ENCODE data around the gene UBALD2.
A peak's percentile ranks its signal among the peaks of the same experiment; 100 is the strongest.
"Not testable (repeated sequence)": the region's sequence is repeated elsewhere in the genome, so short reads cannot be mapped to it uniquely, and the experiment has no call there.

The UBALD2 gene

GRCh38 chr17:76264755-76265623 lies at the start of gene UBALD2:
Gene UBALD2, plus strand, starts transcription at chr17:76265348. Its CDS starts 158 bp downstream, at chr17:76265506.
- peak; percentile 99 for DNase-seq

DNA sequence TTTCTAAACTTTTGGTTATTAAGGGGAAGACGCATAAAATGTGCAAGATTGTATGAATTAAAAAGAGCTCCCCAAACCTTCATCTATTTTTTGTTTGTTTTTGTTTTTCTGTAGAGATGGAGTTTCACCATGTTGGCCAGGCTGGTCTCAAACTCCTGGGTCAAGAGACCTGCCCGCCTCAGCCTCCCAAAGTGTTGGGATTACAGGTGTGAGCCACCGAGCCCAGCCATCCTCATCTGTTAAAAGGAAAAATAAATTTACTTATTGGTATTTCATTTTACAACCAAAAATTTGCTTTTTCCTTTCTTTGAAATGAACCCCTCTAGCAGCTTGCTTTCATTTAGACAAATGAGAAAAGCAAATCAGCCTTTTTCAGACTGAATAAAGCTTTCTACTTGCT lies 48.1 kb upstream of the UBALD2 start:
- DNase-seq, result no peak

- DNase-seq, result no peak
Observed at GRCh38 chr17:76219670-76220383, 45.3 kb upstream of the UBALD2 start.

DNA sequence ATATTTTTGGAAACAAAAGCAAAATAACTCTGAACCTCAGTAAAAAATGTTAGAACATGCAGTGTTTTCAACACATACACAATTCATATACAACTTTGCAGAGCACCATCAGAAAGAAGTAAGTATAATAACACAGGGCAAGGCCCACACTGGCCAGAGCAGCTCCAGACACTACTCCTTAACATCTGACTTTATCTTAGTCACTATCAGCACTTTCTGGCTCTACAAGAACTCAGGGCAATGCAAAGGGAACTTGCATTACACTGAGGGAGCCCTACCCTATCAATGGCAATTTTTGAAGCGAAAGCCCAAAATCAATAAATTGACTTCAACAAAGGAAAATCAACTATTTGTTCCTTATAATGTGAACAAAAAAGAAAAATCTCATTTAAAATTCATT lies 41.3 kb upstream of the UBALD2 start:
- no peak for DNase-seq

- not testable (repeated sequence) for DNase-seq
Observed at GRCh38 chr17:76225373-76226086, 39.6 kb upstream of the UBALD2 start.

- DNase-seq, result not testable (repeated sequence)
Observed at GRCh38 chr17:76226749-76227148, 38.4 kb upstream of the UBALD2 start.

DNA sequence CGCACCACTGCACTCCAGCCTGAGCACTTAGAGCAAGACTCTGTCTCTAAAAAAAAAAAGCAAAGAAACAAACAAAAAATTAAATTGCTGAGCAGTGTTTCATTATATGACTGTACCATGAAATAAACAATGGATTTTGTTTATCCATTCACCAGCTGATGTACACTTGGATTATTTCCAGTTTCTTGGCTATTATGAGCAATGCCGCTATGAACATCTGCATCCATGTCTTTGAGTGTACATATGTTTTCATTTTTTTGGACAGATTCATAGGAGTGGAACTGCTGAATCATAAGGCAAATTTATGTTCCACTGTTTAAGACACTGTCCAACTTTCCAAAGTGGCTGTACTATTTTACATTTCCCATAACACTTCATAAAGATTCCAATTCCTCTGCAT lies 32.8 kb upstream of the UBALD2 start:
- no peak for DNase-seq

GRCh38 chr17:76233588-76234353 lies 31.4 kb upstream of the UBALD2 start:
- DNase-seq, result no peak

- no peak for DNase-seq
Observed at GRCh38 chr17:76234354-76234679, 30.8 kb upstream of the UBALD2 start.

- no peak for DNase-seq
Observed at GRCh38 chr17:76235883-76236282, 29.3 kb upstream of the UBALD2 start.

- no peak for DNase-seq
Observed at GRCh38 chr17:76236603-76237002, 28.5 kb upstream of the UBALD2 start.

GRCh38 chr17:76237859-76238313 lies 27.3 kb upstream of the UBALD2 start:
- no peak for DNase-seq

DNA sequence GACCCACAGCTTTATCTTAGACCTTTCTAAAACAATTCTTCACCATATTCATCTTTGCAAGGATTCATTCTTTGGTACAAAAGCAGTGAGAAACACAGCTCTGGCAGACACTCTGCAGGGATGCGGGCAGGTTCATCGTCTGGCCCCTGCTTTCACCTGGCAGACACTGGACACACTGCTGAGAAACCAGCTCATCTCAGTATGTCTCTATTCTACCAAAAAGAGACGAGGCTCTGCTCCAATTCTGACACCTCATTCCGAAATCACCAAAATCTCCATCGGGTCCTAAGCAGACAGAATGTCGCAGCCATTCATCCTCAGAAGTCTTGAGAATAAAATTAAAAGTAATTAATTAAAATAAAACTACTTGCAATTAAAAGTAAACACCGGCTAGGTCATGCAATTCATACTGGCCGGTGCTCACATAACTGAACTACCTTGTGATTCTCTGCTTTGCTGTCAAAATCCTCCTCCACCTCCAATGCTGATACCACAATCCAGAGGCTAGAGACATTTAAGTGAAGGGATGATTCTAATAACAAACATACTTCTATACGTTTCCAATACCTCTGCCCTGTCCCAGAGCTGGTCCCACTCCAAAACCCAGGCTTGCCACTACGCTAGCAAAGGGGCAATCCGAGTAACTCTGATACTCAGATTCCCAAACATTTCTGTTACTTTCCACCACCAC lies 26.2 kb upstream of the UBALD2 start:
- DNase-seq, result no peak

DNA sequence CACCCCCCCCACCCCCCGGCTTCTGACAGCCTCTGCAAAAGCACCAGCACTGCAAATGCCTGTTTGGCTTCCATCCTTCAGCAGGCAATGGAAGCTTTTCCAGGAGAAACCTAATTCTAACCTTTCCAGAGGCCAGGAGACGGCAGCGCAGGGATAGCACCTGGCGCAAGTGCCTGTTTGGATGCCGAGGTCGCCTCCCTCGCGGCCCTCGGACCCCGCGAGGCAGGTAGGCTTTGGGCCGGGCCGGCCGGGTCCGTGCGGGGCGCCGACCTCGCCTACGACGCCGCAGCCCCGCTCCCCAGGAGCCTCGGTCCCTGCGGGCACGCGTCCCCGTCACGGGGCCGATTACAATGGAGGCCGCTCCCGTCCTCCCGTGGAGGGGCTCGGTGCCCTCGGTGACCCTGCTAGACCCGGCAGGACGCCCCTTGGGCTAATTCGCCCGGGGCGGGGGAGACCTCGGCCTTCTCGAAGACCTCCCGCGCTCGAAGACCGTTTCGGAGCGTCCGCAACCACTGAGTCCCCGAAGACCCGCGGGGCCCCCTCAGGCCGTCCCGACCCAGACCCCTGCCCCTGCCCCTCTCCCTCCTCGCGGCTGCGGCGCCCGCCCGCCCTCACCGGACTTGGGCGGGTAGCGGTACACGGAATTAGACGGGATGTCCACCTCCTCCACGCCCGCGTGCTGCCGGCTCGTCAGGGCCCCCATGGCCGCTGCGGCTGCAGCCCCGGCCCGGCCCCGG lies 25.4 kb upstream of the UBALD2 start:
- DNase-seq, result no peak

GRCh38 chr17:76240461-76241203 lies 24.5 kb upstream of the UBALD2 start, which contains the start of gene RNF157:
Gene RNF157, minus strand, starts transcription at chr17:76240493. Its CDS starts 253 bp downstream, at chr17:76240240.
- DNase-seq, result peak; percentile 71

DNA sequence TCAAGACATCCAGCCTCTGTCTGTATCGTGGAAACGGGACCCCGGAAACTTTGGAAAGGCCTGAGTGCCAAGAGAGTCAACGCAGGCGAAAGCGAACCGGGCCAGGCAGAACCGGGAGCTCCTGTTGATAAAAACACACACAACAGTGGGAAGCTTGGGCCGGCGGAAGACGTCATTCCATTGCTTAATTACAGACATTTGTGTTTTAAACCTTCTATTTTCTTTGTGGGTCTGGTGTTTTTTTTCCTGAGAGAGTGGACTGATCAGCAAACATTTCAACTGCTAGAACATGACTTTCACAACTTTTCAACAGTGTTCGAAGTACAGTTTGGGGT lies 24.0 kb upstream of the UBALD2 start:
- no peak for DNase-seq

DNA sequence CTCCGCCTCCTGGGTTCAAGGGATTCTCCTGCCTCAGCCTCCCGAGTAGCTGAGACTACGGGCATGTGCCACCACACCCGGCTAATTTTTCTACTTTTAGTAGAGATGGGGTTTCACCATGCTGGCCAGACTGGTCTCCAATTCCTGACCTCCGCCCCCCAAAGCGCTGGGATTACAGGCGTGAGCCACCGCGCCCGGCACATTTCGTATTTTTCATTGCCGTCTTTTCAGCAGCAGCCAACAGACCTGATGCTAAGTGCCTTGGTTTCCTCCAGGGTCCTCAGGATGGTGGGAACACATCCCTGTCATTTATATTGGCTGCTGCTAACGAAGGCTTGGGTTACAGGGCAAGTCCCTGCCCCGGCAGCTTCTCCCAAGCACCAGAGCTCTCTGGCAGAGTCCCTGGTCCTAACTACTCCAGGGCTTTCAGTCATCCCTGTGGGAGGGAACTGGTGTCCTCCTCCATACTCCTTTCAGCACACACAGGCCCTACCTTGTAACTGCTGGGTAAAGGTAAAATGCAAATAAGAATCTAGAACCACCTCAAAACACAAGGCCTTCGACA lies 23.4 kb upstream of the UBALD2 start:
- DNase-seq, result no peak

DNA sequence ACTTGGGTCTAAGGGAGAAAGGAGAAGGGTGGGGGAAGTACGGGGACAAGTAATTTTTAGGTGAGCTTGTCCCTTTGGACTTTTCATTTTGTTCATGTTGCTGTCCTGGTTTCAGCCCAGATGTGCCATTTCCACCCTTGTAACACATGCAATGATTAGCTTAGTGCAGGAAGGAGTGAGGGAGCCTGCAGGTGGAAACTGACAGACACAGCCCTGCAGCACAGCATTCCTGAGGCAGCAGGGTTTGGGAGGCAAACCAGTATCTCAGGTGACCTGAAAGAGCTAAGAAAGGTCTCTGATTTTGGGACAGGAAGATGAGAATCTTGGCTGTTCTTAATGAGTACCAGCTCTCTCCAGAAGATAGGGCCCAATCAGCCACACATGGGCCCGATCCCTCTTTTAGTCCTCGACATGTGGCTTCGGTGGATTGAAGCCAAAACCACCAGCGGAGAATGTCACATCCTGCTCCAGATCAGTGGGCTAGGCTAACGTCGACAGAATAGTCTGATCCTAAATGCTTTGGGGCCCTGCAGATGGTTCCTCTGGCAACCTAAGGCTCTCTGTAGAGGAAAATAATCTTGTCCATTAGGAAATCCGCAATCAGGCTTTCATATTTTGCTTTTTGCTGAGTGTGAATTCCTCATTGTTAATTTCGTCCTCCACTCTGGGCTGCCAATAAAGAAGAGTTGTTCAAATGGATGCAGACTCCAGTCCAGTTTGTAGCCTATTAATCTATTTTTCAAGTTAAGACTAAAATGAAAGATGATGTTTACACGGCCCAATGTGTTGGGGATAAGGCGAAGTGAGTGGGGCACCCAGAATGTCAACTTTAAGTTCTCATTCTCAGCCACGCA lies 21.1 kb upstream of the UBALD2 start:
- DNase-seq, result no peak

- DNase-seq, result not testable (repeated sequence)
Observed at GRCh38 chr17:76244721-76245120, 20.4 kb upstream of the UBALD2 start.

Data from stimulated activated CD4-positive, alpha-beta T cell treated with anti-CD3 and anti-CD28 coated beads, Interleukin-15, amount 100 ng/mL, for 24 hours (primary cell).